Superior temporal gyrus (tissue), 1 donor: Measurements from ENCODE around the gene KCTD16.
A peak's percentile ranks its signal among the peaks of the same experiment; 100 is the strongest.

ENCODE experiments used
- DNase-seq: peaks from one replicate; pipeline ENCODE4 v3.0.0-alpha.2; 2016; ENCODE audit errors: extremely low spot score

Gene KCTD16

DNA sequence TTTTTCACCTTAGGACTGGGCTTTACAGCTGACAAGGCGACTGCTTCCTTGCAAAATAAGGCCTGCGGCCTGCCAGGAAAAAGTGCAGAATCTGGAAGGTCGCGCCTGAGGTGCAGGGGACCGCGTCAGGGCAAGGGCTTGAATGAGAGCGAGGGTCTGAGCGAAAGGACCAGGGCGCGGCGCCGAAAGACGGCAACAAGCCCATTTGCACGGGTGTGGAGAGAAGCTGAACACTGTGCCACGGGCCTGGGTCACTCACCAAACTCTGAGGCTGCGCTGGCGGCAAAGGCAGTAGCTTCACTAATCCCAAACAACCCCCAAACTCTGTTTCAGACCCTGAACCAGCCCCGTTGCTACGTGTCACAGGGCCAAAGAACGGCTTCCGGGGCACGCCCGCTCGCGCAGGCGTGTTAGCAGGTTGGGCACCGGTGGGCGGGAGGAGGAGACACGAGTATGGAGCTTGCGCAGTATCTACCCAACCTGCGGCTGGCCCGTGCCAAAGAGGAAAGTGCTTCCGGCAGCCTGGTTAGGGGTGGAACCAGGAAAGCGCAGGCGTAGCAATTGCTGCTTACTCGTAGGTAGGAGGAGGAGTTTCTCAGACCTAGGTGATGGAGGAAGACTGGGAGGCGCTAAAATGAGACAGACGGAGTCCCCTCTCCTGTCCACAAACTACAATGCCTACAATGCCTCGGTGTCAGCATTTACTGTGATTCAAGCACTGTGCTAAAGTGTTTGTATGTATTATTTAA, at the start of gene KCTD16, which contains the start of gene YIPF5:
KCTD16 (plus strand) TSS at position 598 of the 749 bp plus-strand sequence.
YIPF5 (minus strand) TSS at position 384 of the 749 bp plus-strand sequence. CDS start 704 bp downstream, outside the sequence.
- DNase-seq, result peak; percentile 96

DNA sequence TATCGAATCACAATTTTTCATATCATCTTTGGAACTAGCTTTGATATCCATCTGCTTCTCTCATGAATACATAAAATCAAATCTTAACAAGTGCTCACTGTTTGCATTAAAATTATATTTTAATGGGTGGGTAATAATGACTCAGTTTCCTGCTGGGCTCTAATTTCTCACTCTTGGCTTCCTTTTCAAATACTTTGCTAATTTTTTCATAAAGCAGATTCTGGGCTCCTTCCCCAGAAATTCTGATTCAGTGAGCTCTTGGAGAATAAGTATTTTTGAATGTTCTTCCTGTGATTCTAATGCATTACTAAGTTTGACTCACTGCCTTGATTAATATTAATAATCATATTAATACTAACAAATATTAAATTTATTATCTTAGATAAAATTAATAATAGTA, 49.1 kb upstream of the KCTD16 start:
- DNase-seq, result no peak

DNA sequence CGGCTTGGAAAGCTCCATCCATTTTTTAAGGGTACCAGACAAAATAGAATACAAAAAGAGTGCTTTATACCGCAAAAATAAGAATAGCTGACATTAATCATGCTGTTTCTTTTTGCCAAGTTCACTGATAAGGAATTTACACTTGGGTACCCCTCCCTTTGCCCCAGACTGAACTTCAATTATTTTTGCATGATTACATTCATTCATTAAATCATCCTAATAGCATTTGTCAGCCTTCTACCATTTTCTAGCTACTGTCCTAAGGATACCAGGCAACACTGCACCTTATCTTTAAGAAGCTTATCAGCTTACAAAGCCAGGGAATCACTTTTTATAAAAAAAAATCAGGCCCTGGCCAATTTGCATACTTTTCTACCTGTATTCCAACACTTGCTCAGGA, 48.6 kb upstream of the KCTD16 start:
- DNase-seq, result no peak

DNA sequence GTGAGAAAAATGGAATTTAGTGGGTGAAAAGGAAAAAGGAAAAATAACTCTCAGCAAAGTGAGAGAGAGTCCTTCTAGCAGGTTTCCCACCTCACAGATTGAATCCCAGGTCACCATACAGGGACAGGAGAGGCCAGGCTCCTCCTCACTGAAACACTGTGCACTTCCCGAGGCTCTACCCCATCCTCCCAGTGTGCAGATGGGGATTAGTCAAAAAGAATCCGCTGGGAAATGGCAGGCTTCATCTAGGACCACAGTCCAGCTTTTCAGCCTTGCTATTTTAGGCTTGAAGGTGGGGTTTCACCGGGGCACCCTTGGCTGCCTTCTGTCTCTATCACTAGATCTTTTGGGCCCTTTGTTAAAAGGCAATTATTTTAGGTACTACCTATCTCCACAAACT, 48.0 kb upstream of the KCTD16 start:
- DNase-seq, result no peak

DNA sequence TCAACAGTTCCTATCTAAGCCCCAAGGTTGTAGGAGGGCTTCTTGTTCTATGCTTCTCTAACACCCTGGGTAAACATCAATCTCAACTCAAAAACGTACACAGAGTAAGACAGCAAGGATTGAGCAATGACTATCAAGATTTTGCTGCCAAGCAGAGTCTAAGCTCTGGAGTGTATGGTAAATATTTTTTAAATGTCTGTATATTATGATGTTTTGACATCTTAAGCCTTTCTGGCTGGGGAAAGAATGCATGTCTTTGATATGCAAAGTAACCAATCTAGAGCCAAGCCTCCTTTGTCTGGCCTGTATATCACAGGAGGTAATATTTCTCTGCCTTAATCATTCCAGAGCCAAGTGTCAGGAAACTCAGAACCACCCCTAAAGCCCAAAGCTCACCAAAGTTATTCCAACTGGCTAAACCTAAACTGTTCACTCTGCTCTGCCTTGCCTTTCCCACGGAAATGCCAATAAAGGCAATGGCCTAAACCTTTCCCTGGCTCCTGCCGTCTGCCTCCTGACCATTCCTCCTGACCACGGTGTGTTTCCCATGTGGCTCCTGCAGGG, 45.4 kb upstream of the KCTD16 start:
- DNase-seq, result no peak

DNA sequence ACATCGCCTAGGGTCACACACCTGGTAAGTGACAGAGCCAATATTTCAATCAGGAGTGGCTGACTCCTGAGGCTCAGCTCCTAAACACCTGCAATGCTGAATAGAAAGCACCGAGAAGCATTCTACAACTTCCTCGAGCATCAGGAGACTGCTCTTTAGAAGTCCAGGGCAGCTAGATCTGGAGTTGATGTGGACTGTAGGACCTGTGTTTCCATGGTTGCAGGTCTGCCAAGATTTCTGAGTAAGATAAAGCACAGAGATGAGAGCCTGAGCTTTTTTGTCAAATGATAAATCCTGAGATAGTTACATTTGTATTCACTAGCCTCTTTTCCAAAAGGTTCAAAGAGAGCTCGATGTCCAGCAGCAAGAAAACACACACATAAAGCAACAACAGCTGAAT, 44.0 kb upstream of the KCTD16 start:
- no peak for DNase-seq

DNA sequence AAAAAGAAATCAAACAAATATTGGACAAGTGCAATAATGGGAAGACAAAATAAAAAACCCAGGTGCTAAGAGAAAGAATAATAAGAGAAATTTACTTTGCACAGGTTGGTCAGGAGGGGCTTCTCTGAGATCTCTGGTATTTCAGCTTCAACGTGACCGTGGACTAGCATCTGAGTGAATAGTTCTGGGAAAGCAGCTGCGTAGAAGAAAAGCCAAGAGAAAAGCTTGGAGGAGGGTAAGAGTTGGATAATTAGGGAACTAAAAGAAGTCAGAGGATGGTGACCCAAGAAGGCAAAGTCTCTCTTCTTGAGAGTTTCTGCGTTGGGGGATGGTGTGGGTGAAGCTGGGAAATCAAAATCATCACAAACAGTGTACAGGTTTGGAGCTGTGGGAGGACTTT, 41.8 kb upstream of the KCTD16 start:
- DNase-seq, result no peak

DNA sequence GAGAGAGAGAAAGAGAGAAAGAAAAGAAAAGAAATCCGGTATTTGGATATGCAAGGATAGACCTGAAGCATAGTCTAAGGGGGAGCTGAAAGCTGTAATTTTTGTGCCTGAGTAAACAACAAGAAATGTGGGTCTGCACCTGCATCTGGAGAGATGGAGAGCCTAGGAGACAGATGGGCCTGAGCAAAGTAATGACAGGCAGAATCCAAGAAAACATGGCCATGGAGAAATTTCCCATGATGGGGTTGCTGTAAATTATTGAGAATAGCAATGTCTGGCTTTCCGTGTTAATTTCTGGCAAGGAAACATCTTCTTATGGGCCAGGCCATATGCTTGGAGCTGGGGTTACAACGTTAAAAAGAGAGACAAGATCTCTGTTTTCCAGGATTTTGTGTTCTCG, 40.4 kb upstream of the KCTD16 start:
- DNase-seq, result no peak

DNA sequence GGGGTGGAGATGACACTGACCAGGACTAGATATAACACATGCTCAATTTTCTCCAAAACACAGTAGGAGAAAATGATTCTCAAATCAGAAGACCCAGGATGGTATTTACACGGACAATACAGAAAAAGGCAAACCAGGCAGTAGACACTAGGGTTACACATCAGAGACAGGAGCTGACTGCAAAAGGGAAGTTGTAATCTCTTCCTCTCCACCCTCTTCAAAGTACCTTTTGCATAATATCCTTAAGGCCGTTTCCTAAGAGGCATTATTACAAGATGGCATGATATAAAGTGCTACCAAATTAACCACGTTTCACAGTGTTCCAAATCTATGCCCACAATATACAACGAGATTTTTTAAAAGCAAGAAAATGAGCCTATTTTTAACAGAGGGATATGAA, 39.4 kb upstream of the KCTD16 start:
- no peak for DNase-seq

DNA sequence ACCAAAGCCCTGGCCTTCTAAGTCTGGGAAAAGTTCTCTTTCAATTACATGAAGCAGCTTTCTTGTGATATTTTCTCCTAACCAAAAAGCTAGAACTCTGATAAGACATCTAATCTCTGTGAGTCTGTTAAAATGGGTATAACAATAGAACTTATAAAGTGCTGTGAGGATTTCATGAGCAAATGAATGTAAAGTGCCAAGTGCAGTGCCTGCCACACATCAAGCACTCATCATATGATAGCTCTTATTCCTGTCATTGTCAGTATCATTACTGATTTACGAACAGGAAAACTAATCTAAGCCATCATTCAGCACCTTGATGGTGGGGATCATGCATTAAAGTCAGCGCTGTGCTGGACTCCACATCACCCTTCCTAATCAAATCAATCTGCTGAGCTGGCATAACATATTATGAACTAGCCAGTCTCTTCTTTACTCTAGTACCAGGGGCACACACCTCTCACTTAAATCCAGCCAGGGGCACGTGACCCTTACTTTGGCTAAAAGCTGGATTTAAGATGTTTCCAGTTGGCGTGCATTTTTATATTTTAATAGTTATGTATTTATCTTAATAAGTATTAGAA, 37.5 kb upstream of the KCTD16 start:
- DNase-seq, result no peak

DNA sequence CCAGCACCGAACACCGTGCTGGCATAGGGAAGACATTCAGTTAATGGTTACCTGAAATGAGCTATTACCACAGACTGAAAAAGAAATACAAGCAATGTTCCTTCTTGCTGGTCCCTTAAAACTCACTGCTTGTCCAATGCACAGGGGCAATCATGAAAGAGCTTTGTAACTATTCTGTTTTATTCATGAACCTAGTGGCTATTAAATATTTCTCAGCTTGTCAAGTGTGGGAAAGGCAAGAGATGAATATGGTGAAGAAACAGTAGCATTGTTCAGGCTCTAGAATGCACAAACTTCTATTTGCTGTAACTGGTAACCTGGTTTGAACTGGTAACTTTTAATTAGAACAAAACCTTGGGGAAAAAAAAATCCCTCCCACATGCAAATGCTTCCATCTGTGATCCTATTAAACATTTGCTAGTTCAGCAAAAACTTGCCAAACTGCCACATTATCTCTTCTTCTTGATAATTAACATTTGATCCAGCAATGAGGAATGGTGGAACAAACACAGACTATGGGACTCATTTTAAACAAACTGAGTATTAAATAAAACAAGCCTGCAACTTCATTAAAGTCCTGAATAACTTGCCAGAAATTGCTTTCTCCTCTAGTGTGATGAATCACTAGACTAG, 36.4 kb upstream of the KCTD16 start:
- no peak for DNase-seq

DNA sequence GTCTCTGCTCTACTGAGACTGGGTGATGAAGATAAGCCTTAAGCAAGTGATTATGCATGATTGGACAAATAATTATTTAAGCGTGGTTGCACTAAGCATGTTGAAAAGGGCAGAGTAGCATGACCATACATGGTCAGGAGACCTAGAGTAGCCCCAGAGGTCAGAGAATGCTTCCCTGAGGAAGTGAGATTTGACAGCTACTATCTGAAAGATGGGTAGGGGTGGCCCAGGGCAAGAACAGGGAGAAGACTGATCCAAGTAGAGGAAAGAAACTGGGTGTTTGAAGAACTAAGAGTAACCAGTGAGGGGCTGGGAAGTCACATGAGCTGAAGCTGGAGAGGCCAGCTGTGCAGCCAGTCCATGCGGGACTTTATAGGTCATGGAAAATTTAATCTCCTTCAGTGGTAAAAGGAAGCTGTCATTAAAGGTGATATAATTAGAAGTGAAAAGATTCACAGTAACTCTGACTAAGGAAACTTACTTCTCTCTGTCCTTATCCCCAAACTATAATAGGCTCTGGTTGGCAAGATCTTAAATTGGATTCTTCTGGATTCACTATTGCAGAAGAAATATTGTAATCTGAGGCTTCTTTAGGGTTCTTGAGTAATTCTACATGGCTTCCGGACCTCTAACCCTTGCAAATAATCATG, 35.4 kb upstream of the KCTD16 start:
- no peak for DNase-seq

DNA sequence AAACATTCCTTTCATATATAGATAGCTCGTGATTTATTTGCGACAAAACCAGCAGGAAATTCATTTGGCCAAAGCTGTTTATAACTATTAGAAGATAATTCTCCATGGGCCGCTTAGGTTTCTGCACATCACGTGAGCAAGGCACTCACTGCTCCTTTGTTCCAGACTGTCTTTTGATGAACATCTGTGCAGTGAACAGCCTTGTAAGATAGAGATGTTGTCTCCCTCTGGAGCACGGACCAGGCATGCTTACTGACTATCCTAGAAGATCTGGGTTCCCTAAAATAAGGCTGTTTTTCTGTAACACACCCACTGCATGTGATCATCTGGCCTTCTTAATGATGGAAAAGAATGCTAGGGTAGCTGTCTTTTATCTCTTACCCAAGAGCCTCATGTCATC, 31.1 kb upstream of the KCTD16 start:
- DNase-seq, result peak; percentile 69

DNA sequence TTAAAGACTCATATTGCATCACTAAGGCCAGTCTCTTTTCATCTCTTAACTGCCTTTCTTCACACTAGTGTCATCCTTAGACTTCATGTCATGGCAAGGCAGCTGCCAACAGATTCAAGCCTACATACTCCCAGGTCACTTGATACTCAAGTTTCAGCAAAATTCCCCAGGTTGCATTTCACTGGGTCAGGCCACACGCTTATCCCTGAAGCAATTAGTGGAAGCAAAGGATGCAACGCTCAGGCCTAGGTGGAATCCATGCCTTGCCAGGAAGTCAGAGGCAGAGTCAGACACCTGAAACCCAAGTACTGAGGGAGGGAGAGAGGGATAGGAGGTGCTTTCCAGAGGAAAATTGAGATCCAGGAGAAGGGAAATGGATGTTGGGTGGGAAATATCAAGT, 29.1 kb upstream of the KCTD16 start:
- no peak for DNase-seq

DNA sequence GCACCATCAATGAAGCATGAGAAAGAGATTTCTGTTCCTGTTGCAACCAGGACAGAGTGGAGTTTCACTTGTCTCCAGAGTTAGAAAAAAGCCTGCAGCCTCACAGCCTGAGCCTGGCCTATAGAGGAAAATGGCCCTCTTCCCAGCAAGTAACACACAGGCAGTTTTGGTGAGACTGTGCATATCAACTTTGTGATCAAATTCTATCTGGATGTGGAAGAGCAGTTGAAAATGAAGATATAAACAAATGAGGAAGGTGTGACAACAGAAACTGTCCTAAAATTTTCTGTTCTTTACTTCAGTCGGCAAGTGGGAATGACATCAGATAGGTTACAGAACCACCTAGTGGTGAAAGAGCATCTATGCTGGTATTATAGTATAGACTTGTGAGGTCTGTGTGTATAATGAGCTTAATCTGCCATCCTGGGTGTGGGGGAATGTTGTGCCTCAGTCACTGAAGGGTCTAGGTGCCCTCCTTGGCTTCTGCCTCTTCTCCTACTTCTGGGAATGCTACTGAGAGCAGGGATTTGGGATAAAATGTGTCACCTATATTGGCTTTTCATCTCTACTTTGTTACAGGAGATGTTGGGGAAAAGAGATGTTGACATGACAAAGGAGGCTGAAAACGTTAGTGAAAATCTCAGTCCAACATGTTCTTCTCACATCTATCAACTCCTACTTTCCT, 28.4 kb upstream of the KCTD16 start:
- DNase-seq, result peak; percentile 81

DNA sequence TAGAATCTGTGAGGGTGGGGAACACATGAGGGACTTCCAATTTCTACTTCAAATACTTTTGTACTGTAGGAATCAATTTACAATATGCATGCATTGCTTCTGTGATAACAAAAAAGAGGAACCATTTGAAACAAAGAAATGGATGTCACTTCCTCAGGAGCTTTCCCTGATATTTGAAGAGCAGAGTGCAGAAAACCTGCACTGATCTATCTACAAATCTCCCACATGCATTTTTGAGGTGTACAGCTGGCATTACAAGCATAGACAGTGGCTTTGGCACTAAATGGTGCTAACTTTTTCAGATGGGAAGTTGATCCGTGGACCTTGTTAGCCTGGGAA, 27.9 kb upstream of the KCTD16 start:
- no peak for DNase-seq

DNA sequence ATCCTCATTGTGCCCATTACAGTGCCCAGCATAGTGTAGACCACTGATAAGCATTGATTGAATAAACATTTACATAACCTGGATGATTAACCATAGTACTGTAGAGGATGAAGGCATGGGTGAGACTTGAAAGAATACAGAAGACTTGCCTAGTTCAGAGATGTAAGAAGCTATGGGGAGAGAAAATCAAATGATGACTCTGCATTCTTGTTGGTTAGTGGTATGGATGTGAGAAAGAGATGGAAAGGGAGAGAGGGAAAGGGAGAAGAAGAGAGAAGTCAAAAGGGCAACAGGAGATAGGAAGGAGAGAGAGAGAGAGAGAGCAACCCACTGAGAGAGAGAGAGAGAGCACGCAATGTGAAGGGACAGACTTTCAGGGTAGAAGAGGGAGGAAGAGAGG, 27.0 kb upstream of the KCTD16 start:
- no peak for DNase-seq

DNA sequence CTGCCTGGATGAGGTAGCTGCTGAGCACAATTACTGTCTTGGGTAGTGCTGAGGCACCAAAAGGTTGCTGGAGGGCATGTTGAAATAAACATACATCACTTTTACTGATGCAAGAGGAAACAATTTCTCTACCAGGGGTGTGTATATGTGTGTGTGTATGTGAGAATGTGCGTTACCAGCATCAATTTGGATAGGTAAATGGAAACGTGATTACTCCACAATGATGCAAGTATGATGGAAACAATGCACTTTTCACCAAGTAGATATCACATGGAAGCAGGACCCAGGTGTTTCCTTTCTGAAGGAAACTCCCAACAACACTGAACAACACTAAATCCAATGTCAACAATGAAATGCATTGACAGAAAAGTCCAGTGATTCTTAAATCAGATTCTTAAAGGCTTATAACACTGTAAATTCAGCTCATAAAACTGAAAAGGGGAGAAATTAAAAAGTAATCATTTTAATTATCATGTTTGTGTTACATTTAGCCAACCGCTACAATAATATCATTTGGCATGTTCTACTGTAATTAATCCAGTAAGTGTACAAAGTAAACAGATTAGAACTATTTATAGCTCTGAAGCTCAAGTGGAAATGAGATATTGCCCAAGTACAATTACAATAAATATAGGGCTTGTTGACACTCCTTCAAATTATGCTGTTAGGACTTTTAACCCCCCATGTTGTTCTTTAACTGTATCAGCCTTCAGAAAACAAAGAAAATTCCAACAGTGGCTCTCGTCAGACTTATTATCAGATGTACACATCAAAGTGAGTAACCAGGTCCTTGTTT, 25.5 kb upstream of the KCTD16 start:
- no peak for DNase-seq

DNA sequence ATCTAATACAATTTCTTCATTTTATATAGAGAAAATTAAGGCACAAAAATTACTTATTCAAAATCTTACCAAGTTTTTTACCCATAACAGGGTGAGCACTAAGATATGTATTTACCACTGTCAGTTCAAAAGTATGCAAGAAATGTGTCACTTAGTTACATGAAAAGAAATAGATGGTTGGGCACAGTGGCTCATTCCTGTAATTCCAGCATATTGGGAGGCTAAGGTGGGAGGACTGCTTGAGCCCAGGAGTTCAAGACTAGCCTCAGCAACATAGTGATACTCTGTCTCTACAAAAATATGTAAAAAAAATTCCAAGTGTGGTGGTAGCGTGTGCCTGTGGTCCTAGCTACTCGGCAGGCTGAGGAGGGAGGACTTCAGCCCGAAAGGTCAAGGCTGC, 19.6 kb upstream of the KCTD16 start:
- DNase-seq, result no peak

DNA sequence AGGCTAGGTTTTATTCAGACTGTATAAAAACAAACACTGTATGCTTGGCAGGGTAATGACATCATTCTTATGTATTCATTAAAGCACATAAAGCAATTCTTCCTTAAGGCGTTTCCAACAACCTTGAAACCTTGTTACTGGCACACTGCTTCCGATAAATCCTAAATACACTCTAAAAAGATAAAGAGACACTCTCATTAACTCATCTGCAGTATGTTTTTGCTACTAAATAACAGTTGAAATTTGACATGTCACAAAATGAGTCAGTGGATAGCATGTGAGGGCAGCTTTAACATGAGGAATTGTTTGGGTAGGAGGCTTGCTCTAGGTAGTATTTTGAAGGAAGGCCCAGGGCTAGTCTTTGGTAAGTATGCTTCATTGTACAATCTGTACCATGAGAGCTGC, 13.9 kb upstream of the KCTD16 start:
- DNase-seq, result no peak

DNA sequence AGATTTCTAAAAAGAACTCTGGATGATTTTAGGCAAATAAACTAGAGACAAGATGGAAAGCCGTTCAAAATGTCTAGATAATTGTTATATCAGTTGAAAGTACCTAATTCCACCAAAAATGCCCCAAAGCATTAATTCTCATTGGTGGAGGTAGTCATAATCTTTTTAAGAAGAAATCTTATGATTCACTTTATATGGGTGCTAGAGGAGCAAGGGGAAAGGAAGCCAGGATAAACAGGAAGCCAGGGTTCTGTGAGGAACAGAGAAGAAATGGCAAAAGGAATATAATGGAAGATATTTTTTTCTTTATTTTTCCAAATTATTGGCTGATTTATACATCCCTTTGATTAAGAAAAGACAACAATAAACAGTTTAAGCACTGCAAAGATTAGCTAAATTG, 8.0 kb upstream of the KCTD16 start:
- DNase-seq, result no peak
